Esophagus muscularis mucosa (tissue), 3 donors: ENCODE data around the gene GPI.

Source experiments
- CTCF ChIP-seq, 3 experiments: fragments of 200-600 bp in 2 of 3; fragments of 450-650 bp in 1 of 3; sonication (generic) in 2 of 3; IDR thresholded peaks; one replicate each; pipeline ENCODE4 v1.5.1; 2017 to 2019; ENCODE audit warnings: antibody characterized with exemption in 3 of 3, mild to moderate bottlenecking in 2 of 3, moderate library complexity in 1 of 3
- POLR2A ChIP-seq: fragments of 450-650 bp; IDR thresholded peaks from one replicate; pipeline ENCODE4 v1.6.1; 2017; ENCODE audit warnings: antibody characterized with exemption, moderate library complexity, mild to moderate bottlenecking, low read depth
- POLR2AphosphoS5 ChIP-seq, 2 donors: sonication (generic); formaldehyde crosslinking; IDR thresholded peaks; one replicate each; pipeline ENCODE4 v1.6.1; 2017; ENCODE audit warnings: antibody characterized with exemption in 2 of 2

- TF ChIP-seq CTCF (IDR thresholded peaks at IDR 0.05): no peak
- TF ChIP-seq POLR2A: no peak
- TF ChIP-seq POLR2AphosphoS5 (IDR thresholded peaks at IDR 0.05): no peak
Observed at GRCh38 chr19:34431681-34432402, 66.8 kb downstream of the GPI start.
